Measurements from ENCODE around the gene DGKI. TPM values are rescaled to one million over a fixed set of nuclear protein-coding genes. Genes with fewer than 3 reads are reported as not detected.

Gene DGKI
- total and polyA plus RNA-seq, 2 of the 13 experiments (the other 11 are each of a cell fraction or from before 2014, with no cell fraction given), result 0.09 to 0.17 TPM

GRCh38 chr7:137687556-137688265, 159.1 kb downstream of the DGKI start:
- BruUV-seq (replicated peaks), result no TSS peak
- H3K36me3 ChIP-seq (replicated peaks in 1 of 2; ENCODE audit: control insufficient read depth in 1 of 2, insufficient read depth in 2 of 2, low read length in 2 of 2), result no peaks in the 10 kb centered on the region
- H4K20me1 ChIP-seq (ENCODE audit: insufficient read depth, low read length), result no peaks in the 10 kb centered on the region
- no peaks in the 10 kb centered on the region for H3K9me3 ChIP-seq (ENCODE audit: low read length)
- in situ Hi-C loops (cut with HindIII; ENCODE audit: extremely low pct_ligation_motif_present, low pct_unique_long_range_greater_than_20kb) (no loop called here), intact Hi-C loops (cut with micrococcal nuclease; ENCODE audit: unreplicated experiment) (no loop called here)
- H3K4me2 ChIP-seq (ENCODE audit: low read depth, low read length), result no peak overlapping the region
- H3K4me3 ChIP-seq (replicated peaks in 1 of 3; ENCODE audit: insufficient read depth in 1 of 3, low read depth in 2 of 3, low read length in 3 of 3), result no peak overlapping the region
- ChIA-PET CTCF (ENCODE audit: low intra/inter-chr PET ratio, low total read pairs) (no interaction called here), POLR2A (no interaction called here)
- no peak overlapping the region for H3K9ac ChIP-seq (ENCODE audit: insufficient read depth, low read depth, low read length)
- H2AFZ ChIP-seq (ENCODE audit: low read length), result no peak overlapping the region
- WGBS (ENCODE audit: low lambda C conversion rate), result 4% methylated on average over 8 of the region's 8 CpGs
- ATAC-seq (no peak), DNase-seq (ENCODE audit: low spot score) (no peak), FAIRE-seq (no peak)
- no peaks in the 10 kb centered on the region for H3K4me1 ChIP-seq (ENCODE audit: insufficient read depth, low read length)
- TF ChIP-seq ZFP91 (CRISPR knock-in tag; IDR thresholded peaks at IDR 0.05; ENCODE audit: borderline replicate concordance), result no peak
- TF ChIP-seq ZNF12 (CRISPR knock-in tag; IDR thresholded peaks at IDR 0.05), result no peak
- no peak for TF ChIP-seq RERE (CRISPR knock-in tag; IDR thresholded peaks at IDR 0.05; ENCODE audit: low read depth)
- TF ChIP-seq ZNF274 (CRISPR knock-in tag; IDR thresholded peaks at IDR 0.05), result no peak
- no peak for TF ChIP-seq HOXA7 (CRISPR knock-in tag; IDR thresholded peaks at IDR 0.05)
- TF ChIP-seq HOXA3 (CRISPR knock-in tag; IDR thresholded peaks at IDR 0.05), result no peak
- no peak for TF ChIP-seq ZKSCAN1 (IDR thresholded peaks at IDR 0.05; ENCODE audit: low read length)
- TF ChIP-seq TRAFD1 (CRISPR knock-in tag; IDR thresholded peaks at IDR 0.05; ENCODE audit: borderline replicate concordance), result no peak
- no peak for TF ChIP-seq ZNF430 (CRISPR knock-in tag; IDR thresholded peaks at IDR 0.05)
- H3K79me2 ChIP-seq (ENCODE audit: insufficient read depth, low read length), result no peaks in the 10 kb centered on the region
- peaks cover 3 to 72% of the 10 kb centered on the region in 2 experiments; a peak in 4 of 5 replicates for H3K27me3 ChIP-seq (ENCODE audit: control insufficient read depth in 1 of 2, insufficient read depth in 2 of 2, low read length in 2 of 2)
- no peak overlapping the region for H3K27ac ChIP-seq (ENCODE audit: extremely low read length, insufficient read depth, low read length)
